Stomach (tissue), 9 donors: ENCODE results near the gene CCDC186. TPM values are rescaled to one million over a fixed set of nuclear protein-coding genes. Genes with fewer than 3 reads are reported as not detected.

Experiments
- DNase-seq, 2 donors: peaks; one replicate each; pipeline versions ENCODE4 v3.0.0 to v3.0.0-alpha.2; 2013 to 2019
- H3K27ac ChIP-seq, 5 donors: fragments of 200-600 bp in 4 of 5; sonication (generic) in 4 of 5; one replicate each; pipeline ENCODE4 v1.5.1; 2013 to 2019; ENCODE audit warnings: mild to moderate bottlenecking in 1 of 5, moderate library complexity in 1 of 5
- H3K27me3 ChIP-seq, 3 donors: fragments of 200-600 bp; sonication (generic); one replicate each; pipeline ENCODE4 v1.5.1; 2017 to 2019; ENCODE audit warnings: mixed run types in 1 of 3
- H3K36me3 ChIP-seq, 4 donors: fragments of 200-600 bp; sonication (generic); 1 replicate in 3 of 4; 2 replicates in 1 of 4; pipeline ENCODE4 v1.5.1; 2016 to 2019
- H3K4me1 ChIP-seq, 4 donors: fragments of 200-600 bp; sonication (generic); one replicate each; pipeline ENCODE4 v1.5.1; 2016 to 2019
- H3K4me3 ChIP-seq, 4 donors: fragments of 200-600 bp; sonication (generic) in 3 of 4; one replicate each; pipeline ENCODE4 v1.5.1; 2016 to 2019; ENCODE audit warnings: mild to moderate bottlenecking in 1 of 4
- H3K9me3 ChIP-seq, 4 donors: fragments of 200-600 bp; sonication (generic); one replicate each; pipeline ENCODE4 v1.5.1; 2016 to 2019
- CTCF ChIP-seq, 7 experiments: fragments of 450-650 bp in 4 of 7; fragments of 200-600 bp in 3 of 7; sonication (generic) in 3 of 7; IDR thresholded peaks; one replicate each; pipeline ENCODE4 v1.5.1; 2016 to 2019; ENCODE audit warnings: antibody characterized with exemption in 7 of 7, control low read depth in 2 of 7, mild to moderate bottlenecking in 1 of 7
- EP300 ChIP-seq: sonication (generic); formaldehyde crosslinking; IDR thresholded peaks from one replicate; pipeline ENCODE4 v1.6.1; 2017; ENCODE audit warnings: antibody characterized with exemption
- POLR2A ChIP-seq, 4 donors: fragments of 450-650 bp; IDR thresholded peaks; one replicate each; pipeline ENCODE4 v1.6.1; 2016; ENCODE audit warnings: antibody characterized with exemption in 4 of 4, control low read depth in 2 of 4, mild to moderate bottlenecking in 1 of 4, moderate library complexity in 1 of 4
- POLR2AphosphoS5 ChIP-seq, 3 donors: sonication (generic); formaldehyde crosslinking; IDR thresholded peaks; one replicate each; pipeline ENCODE4 v1.6.1; 2016; ENCODE audit warnings: antibody characterized with exemption in 3 of 3
- WGBS, 5 donors: extraction: QIAGEN DNeasy Blood & Tissue Kit in 3 of 5; methylation state at CpG; one replicate each; pipeline versions ENCODE4 v1.1.5 to v1.1.7; 2013 to 2018; 5-methylcytosine and 5-hydroxymethylcytosine counted together
- intact Hi-C: fragments of 100-400 bp; cut with DNase I; formaldehyde crosslinking; loops from one replicate; pipeline ENCODE4 v1.15.1; 2023; ENCODE audit warnings: low total_unique reads
- polyA plus RNA-seq, 3 donors: library from polyadenylated mRNA; stranded (reverse); fragments of 200-250 nt; gene quantifications; one replicate each; pipeline ENCODE4 v1.2.3, GENCODE V29; 2013
- total RNA-seq, 5 donors: library from RNA; depleted of rRNA; stranded (reverse); fragments of >200 nt; gene quantifications; one replicate each; pipeline versions ENCODE4 v1.1.0 to v1.2.3, GENCODE V29; 2014 to 2016
- donor health status: healthy with polysubstance abuse.
- donor health status: Bipolar disorder and iron deficiency.
- donor health status: healthy.

Gene CCDC186
- total and polyA plus RNA-seq, 8 donors = 4.7 to 74.5 (median 22.1) TPM

DNA sequence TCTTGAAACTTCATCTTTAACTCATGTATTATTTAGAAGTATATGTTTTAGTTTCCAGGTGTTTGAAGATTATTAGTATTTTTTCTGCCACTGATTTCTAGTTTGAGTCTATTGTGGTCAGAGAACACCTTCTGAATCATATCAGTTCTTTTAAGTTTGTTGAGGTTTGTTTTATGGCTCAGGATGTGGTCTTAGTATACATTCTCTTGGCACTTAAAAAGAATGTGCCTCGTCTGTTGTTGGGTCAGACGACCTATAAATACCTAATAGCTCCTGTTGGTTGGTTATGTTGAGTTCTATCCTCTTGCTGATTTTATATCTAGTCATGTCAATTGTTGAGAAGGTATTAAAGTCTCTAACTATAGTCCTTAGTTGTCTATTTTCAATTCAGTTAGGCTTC is 21.1 kb upstream of the CCDC186 start:
- H3K27ac ChIP-seq = no peak overlapping the region
- no peaks in the 10 kb centered on the region for H3K4me1 ChIP-seq
- WGBS, 5 donors = 31 to 49% (median 36%) methylated on average over 2 of the region's 2 CpGs
- no peaks in the 10 kb centered on the region for H3K9me3 ChIP-seq
- no peaks in the 10 kb centered on the region for H3K36me3 ChIP-seq
- H3K27me3 ChIP-seq = peaks cover 0 to 7% (median 0%) of the 10 kb centered on the region in 3 donors
- TF ChIP-seq POLR2AphosphoS5 (IDR thresholded peaks at IDR 0.05) (no peak), EP300 (no peak), CTCF (IDR thresholded peaks at IDR 0.05) (no peak), POLR2A (IDR thresholded peaks at IDR 0.05) (no peak)
- no peak overlapping the region for H3K4me3 ChIP-seq
- intact Hi-C loops = no loop called here
- DNase-seq = no peak

- no peaks in the 10 kb centered on the region for H3K36me3 ChIP-seq
- H3K27me3 ChIP-seq = no peaks in the 10 kb centered on the region
- TF ChIP-seq POLR2A (IDR thresholded peaks at IDR 0.05) (no peak), EP300 (no peak), CTCF (IDR thresholded peaks at IDR 0.05) (no peak), POLR2AphosphoS5 (IDR thresholded peaks at IDR 0.05) (no peak)
- H3K27ac ChIP-seq = no peak overlapping the region
- H3K4me1 ChIP-seq = no peaks in the 10 kb centered on the region
- intact Hi-C loops = no loop called here
- H3K4me3 ChIP-seq = no peak overlapping the region
- H3K9me3 ChIP-seq = no peaks in the 10 kb centered on the region
- DNase-seq = no peak
- WGBS, 5 donors = 87 to 92% (median 91%) methylated on average over 8 of the region's 8 CpGs
Observed at GRCh38 chr10:114189700-114190099, 15.7 kb upstream of the CCDC186 start.

DNA sequence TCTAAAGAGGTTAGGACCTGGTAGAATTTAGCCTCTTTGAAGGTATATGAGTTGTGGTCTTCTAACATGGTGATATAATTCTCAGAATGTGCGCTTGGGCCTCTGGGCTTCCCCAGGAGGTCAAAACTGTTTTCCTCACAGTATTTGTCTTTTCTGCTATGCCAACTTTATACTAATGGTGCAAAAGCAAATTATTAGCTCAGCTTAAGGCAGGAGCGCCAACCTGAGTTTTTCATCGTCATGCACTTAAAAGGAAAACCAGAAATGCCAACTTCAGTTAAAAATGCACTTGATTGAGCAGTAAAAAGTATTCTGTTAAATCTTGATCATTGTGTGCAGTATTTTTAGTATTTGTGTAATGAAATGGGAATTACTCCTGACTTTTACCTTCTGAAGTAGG is 14.9 kb upstream of the CCDC186 start:
- WGBS, 5 donors = 89 to 95% (median 94%) methylated on average over 3 of the region's 3 CpGs
- DNase-seq = no peak
- Histone ChIP-seq H3K4me3 (no peak overlapping the region), H3K27me3 (no peaks in the 10 kb centered on the region), H3K4me1 (no peaks in the 10 kb centered on the region), H3K27ac (no peak overlapping the region), H3K36me3 (no peaks in the 10 kb centered on the region), H3K9me3 (no peaks in the 10 kb centered on the region)
- intact Hi-C loops = no loop called here
- TF ChIP-seq POLR2AphosphoS5 (IDR thresholded peaks at IDR 0.05) (no peak), POLR2A (IDR thresholded peaks at IDR 0.05) (no peak)

DNA sequence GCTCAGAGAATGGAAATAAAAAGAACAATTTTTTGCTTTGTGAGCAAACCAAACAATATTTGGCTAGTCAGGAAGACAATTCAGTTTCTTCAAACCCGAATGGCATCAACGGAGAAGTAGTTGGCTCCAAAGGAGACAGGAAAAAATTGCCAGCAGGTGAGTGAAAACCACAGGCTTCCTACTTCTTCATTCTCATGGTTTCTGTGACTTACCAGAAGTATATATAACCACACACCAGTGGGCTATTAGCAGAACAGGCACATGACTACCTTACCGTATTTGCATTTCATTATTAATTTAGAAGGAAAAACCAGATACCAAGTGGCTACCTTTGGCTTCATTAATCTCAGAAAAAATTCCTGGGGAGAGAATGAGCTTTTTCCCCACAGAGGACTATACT is 14.0 kb upstream of the CCDC186 start:
- 77 to 85% (median 78%) methylated on average over 3 of the region's 3 CpGs for WGBS, 5 donors
- TF ChIP-seq EP300 = no peak
- no peak for TF ChIP-seq POLR2AphosphoS5 (IDR thresholded peaks at IDR 0.05)
- TF ChIP-seq CTCF (IDR thresholded peaks at IDR 0.05) = no peak
- TF ChIP-seq POLR2A (IDR thresholded peaks at IDR 0.05) = no peak
- Histone ChIP-seq H3K4me3 (no peak overlapping the region), H3K9me3 (no peaks in the 10 kb centered on the region), H3K4me1 (no peaks in the 10 kb centered on the region), H3K36me3 (no peaks in the 10 kb centered on the region), H3K27ac (no peak overlapping the region), H3K27me3 (no peaks in the 10 kb centered on the region)
- DNase-seq = no peak
- intact Hi-C loops = no loop called here

DNA sequence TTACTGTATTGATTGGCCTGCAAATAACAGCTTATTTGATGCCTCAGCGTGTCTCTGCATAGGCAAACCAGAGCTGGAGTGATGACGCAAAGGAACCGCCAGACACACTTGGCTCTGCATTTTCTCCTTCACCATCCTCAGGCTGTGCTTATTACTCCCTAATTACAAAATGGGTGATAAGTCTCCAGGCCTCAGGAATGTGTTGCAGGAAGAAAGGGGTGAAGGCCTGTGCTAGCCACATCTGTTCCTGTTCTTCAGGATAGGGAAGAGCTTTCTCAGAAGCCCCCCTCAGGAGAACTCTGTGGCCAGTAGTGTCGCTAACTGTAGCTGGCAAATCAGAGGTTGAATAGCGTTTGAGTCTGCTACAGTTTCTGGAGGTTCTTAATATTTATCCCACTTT is 10.3 kb upstream of the CCDC186 start:
- no peak overlapping the region for H3K4me3 ChIP-seq
- 88 to 94% (median 90%) methylated on average over 5 of the region's 5 CpGs for WGBS, 5 donors
- no peak for DNase-seq
- intact Hi-C loops = no loop called here
- TF ChIP-seq POLR2AphosphoS5 (IDR thresholded peaks at IDR 0.05) (no peak), CTCF (IDR thresholded peaks at IDR 0.05) (no peak), POLR2A (IDR thresholded peaks at IDR 0.05) (no peak), EP300 (no peak)
- no peak overlapping the region for H3K27ac ChIP-seq
- H3K27me3 ChIP-seq = no peaks in the 10 kb centered on the region
- no peaks in the 10 kb centered on the region for H3K36me3 ChIP-seq
- no peaks in the 10 kb centered on the region for H3K9me3 ChIP-seq
- peaks cover 0 to 5% (median 0%) of the 10 kb centered on the region in 4 donors for H3K4me1 ChIP-seq
